Fibroblast of lung (primary cell): Measurements from ENCODE around the gene SLIT1. TPM values are rescaled to one million over a fixed set of nuclear protein-coding genes. Genes with fewer than 3 reads are reported as not detected.

ENCODE experiments used
- DNase-seq, 2 donors: peaks; one replicate each; pipeline versions ENCODE4 v3.0.0 to v3.0.0-alpha.2; 2010; ENCODE audit warnings: low read depth in 2 of 2
- H2AFZ ChIP-seq: 2 replicates; pipeline ENCODE4 v1.5.1; 2012; ENCODE audit warnings: low read length, control low read depth, inconsistent platforms
- H3K27ac ChIP-seq: 2 replicates; pipeline ENCODE4 v1.5.1; 2011; ENCODE audit warnings: low read length, control low read depth; ENCODE audit not compliant: insufficient read depth
- H3K27me3 ChIP-seq: 2 replicates; pipeline ENCODE4 v1.5.1; 2011; ENCODE audit warnings: mild to moderate bottlenecking, low read length; ENCODE audit not compliant: control insufficient read depth, insufficient read depth
- H3K36me3 ChIP-seq: 2 replicates; pipeline ENCODE4 v1.5.1; 2011; ENCODE audit warnings: low read length; ENCODE audit not compliant: control insufficient read depth, insufficient read depth
- H3K4me1 ChIP-seq: 2 replicates; pipeline ENCODE4 v1.5.1; 2011; ENCODE audit warnings: low read length; ENCODE audit not compliant: control insufficient read depth, insufficient read depth; ENCODE audit errors: extremely low read depth
- H3K4me2 ChIP-seq: 2 replicates; pipeline ENCODE4 v1.5.1; 2011; ENCODE audit warnings: low read length, control low read depth; ENCODE audit not compliant: insufficient read depth; ENCODE audit errors: extremely low read depth
- H3K4me3 ChIP-seq, 4 experiments: fragments of 200-600 bp in 1 of 4; sonication (generic) in 1 of 4; replicated peaks in 1 of 4; 2 replicates each; pipeline ENCODE4 v1.5.1; 2011 to 2016; ENCODE audit warnings: low read length in 4 of 4, low read depth in 3 of 4, mild to moderate bottlenecking in 3 of 4, control low read depth in 2 of 4, inconsistent platforms in 1 of 4, mixed read lengths in 1 of 4; ENCODE audit not compliant: insufficient read depth in 1 of 4; ENCODE audit errors: control extremely low read depth in 1 of 4
- H3K79me2 ChIP-seq: 2 replicates; pipeline ENCODE4 v1.5.1; 2012; ENCODE audit warnings: mild to moderate bottlenecking, low read length, inconsistent platforms; ENCODE audit not compliant: control insufficient read depth, insufficient read depth
- H3K9ac ChIP-seq: 2 replicates; pipeline ENCODE4 v1.5.1; 2011; ENCODE audit warnings: mild to moderate bottlenecking, low read length, control low read depth; ENCODE audit not compliant: insufficient read depth
- H3K9me3 ChIP-seq: 2 replicates; pipeline ENCODE4 v1.5.1; 2012; ENCODE audit warnings: low read depth, low read length; ENCODE audit not compliant: control insufficient read depth, insufficient read depth
- H4K20me1 ChIP-seq: 2 replicates; pipeline ENCODE4 v1.5.1; 2011; ENCODE audit warnings: low read length; ENCODE audit not compliant: control insufficient read depth, insufficient read depth; ENCODE audit errors: extremely low read depth
- EZH2 ChIP-seq: IDR thresholded peaks from 2 replicates; pipeline ENCODE4 v1.5.1; 2012; ENCODE audit warnings: low read length, control low read depth, mild to moderate bottlenecking; ENCODE audit errors: missing control alignments
- polyA plus RNA-seq, 2 donors: library from polyadenylated mRNA; depleted of rRNA in 1 of 2; stranded (reverse) in 1 of 2; unstranded in 1 of 2; fragments of >200 nt; gene quantifications; 2 replicates each; pipeline ENCODE4 v1.2.1, GENCODE V29; 2011 to 2012; ENCODE audit warnings: missing spikeins in 1 of 2
- total RNA-seq: library from RNA; depleted of rRNA; stranded (reverse); fragments of >200 nt; gene quantifications from 2 replicates; pipeline ENCODE4 v1.2.1, GENCODE V29; 2014
- TF ChIP-seq, protein P1 (sequence below), 2 donors: IDR thresholded peaks in 1 of 2; conservative IDR thresholded peaks in 1 of 2; 1 replicate in 1 of 2; 2 replicates in 1 of 2; pipeline ENCODE4 v1.5.1; 2011 to 2012; ENCODE audit warnings: low read length in 2 of 2, control low read depth in 1 of 2, inconsistent platforms in 1 of 2, low read depth in 1 of 2, mild to moderate bottlenecking in 1 of 2

The SLIT1 gene
- total and polyA plus RNA-seq, 2 donors (not counting 1 experiment from before 2014, with no cell fraction given): 0.02 to 0.17 TPM

DNA sequence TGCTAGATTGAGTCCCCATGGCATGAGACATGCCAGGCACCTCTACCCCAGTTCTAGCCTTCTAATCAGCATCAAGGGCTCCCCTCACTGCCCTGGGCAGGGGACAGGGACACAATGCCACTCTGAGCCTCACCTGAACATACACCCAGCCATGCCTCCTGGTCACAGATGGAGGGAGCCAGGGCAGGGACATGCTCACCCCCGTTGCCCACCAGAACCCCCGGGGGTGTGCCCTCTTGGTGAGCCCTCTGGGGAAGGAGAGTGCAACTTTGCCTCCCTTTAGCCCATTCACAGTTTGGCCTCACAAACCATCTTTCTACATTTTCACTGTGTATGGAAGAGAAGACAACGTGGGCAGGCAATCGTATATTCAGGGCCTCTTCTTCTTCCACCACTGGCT, 186.4 kb downstream of the SLIT1 start:
- Histone ChIP-seq H3K4me1 (no peaks in the 10 kb centered on the region), H4K20me1 (no peaks in the 10 kb centered on the region), H3K4me2 (no peak overlapping the region), H3K9me3 (no peaks in the 10 kb centered on the region), H3K36me3 (no peaks in the 10 kb centered on the region), H3K4me3 (no peak overlapping the region), H3K9ac (no peak overlapping the region), H3K79me2 (no peaks in the 10 kb centered on the region), H3K27me3 (no peaks in the 10 kb centered on the region), H3K27ac (no peak overlapping the region), H2AFZ (no peak overlapping the region)
- no peak for TF ChIP-seq EZH2
- TF ChIP-seq, protein P1, sequence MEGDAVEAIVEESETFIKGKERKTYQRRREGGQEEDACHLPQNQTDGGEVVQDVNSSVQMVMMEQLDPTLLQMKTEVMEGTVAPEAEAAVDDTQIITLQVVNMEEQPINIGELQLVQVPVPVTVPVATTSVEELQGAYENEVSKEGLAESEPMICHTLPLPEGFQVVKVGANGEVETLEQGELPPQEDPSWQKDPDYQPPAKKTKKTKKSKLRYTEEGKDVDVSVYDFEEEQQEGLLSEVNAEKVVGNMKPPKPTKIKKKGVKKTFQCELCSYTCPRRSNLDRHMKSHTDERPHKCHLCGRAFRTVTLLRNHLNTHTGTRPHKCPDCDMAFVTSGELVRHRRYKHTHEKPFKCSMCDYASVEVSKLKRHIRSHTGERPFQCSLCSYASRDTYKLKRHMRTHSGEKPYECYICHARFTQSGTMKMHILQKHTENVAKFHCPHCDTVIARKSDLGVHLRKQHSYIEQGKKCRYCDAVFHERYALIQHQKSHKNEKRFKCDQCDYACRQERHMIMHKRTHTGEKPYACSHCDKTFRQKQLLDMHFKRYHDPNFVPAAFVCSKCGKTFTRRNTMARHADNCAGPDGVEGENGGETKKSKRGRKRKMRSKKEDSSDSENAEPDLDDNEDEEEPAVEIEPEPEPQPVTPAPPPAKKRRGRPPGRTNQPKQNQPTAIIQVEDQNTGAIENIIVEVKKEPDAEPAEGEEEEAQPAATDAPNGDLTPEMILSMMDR (conservative IDR thresholded peaks at IDR 0.05 in 1 of 2, IDR thresholded peaks at IDR 0.05 in 1 of 2; ENCODE audit: low read depth in 1 of 2, low read length in 2 of 2): no peak
- DNase-seq: no peak

DNA sequence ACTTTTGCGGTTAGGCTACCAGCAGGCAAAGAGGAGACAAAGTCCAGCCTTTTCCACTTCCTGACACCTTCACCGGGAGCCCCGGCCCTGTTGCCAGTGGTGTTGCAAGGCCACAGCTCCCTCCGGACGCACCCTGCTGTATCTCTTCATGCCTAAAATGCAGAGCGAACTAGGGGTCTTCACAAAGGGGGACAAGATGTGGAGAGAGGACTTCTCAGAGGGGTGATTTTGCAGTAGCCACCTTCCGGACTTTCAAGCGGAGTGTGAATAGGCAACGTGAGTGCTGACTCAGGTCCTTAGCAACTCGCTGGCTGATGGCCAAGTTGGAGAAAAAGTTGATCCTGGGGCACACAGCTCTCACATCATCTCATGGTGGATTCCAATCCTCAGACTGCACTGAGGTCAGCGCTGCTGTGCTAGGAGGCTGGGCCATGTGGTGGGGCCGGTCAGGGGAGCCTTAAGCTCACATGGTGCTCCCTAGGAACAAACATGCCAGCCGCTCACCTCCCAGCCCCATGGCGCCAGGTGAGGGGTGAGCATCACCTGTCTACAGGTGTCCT, 187.3 kb downstream of the SLIT1 start:
- peak; percentile 84 to 93 for DNase-seq
- Histone ChIP-seq H2AFZ (no peak overlapping the region), H3K4me3 (no peak overlapping the region), H3K9me3 (no peaks in the 10 kb centered on the region), H3K4me1 (no peaks in the 10 kb centered on the region), H3K27me3 (no peaks in the 10 kb centered on the region), H3K79me2 (no peaks in the 10 kb centered on the region), H3K36me3 (no peaks in the 10 kb centered on the region), H3K4me2 (no peak overlapping the region), H3K27ac (no peak overlapping the region), H4K20me1 (no peaks in the 10 kb centered on the region), H3K9ac (no peak overlapping the region)
- TF ChIP-seq EZH2: no peak
- TF ChIP-seq, protein P1 (conservative IDR thresholded peaks at IDR 0.05 in 1 of 2, IDR thresholded peaks at IDR 0.05 in 1 of 2; ENCODE audit: low read depth in 1 of 2, low read length in 2 of 2): no peak

- peak in 1 of 2 donors; percentile 48 for DNase-seq
Measured at GRCh38 chr10:96996275-96996965, 189.3 kb downstream of the SLIT1 start.

More at GRCh38 chr10:96996275-96996965, 189.3 kb downstream of the SLIT1 start:
- Histone ChIP-seq H3K4me2 (no peak overlapping the region), H3K27me3 (no peaks in the 10 kb centered on the region), H3K27ac (no peak overlapping the region), H3K9me3 (no peaks in the 10 kb centered on the region), H4K20me1 (no peaks in the 10 kb centered on the region), H3K9ac (no peak overlapping the region), H3K79me2 (no peaks in the 10 kb centered on the region), H3K4me1 (peaks cover 5% of the 10 kb centered on the region), H3K4me3 (no peak overlapping the region), H2AFZ (no peak overlapping the region), H3K36me3 (no peaks in the 10 kb centered on the region)
- no peak for TF ChIP-seq EZH2
- TF ChIP-seq, protein P1 (conservative IDR thresholded peaks at IDR 0.05 in 1 of 2, IDR thresholded peaks at IDR 0.05 in 1 of 2; ENCODE audit: low read depth in 1 of 2, low read length in 2 of 2): no peak
